Left kidney (tissue), 2 donors: Measurements from ENCODE around the gene C5orf22. TPM values are rescaled to one million over a fixed set of nuclear protein-coding genes. Genes with fewer than 3 reads are reported as not detected.
"Not testable (repeated sequence)": the region's sequence is repeated elsewhere in the genome, so short reads cannot be mapped to it uniquely, and the experiment has no call there.

ENCODE experiments used
- DNase-seq: peaks from one replicate; pipeline ENCODE4 v3.0.0-alpha.2; 2013
- polyA plus RNA-seq: library from polyadenylated mRNA; unstranded; fragments of 120-200 nt; gene quantifications from one replicate; pipeline ENCODE4 v1.2.1, GENCODE V29; 2013; ENCODE audit not compliant: insufficient read length

The C5orf22 gene
- polyA plus RNA-seq, 1 donor = 35.3 TPM

GRCh38 chr5:31602305-31602704 is 70.2 kb downstream of the C5orf22 start:
- not testable (repeated sequence) for DNase-seq

- no peak for DNase-seq
Measured at GRCh38 chr5:31604240-31604639, 72.1 kb downstream of the C5orf22 start.

GRCh38 chr5:31604644-31605043 is 72.5 kb downstream of the C5orf22 start:
- DNase-seq = no peak

Other genes starting within 250 kb of the C5orf22 start
- gene DROSHA, start 208 bp upstream of the C5orf22 start, polyA plus RNA-seq = 115 TPM
- gene PDZD2, start 106.8 kb downstream of the C5orf22 start, polyA plus RNA-seq = 22.1 TPM